K562 (cell line): Measurements from ENCODE around the gene CLDN15. TPM values are rescaled to one million over a fixed set of nuclear protein-coding genes. Genes with fewer than 3 reads are reported as not detected.

Experiments
- CTCF ChIP-seq, 3 experiments: IDR thresholded peaks in 2 of 3; conservative IDR thresholded peaks in 1 of 3; 2 replicates each; pipeline ENCODE4 v1.5.1; 2011 to 2012; ENCODE audit warnings: low read length in 3 of 3, mild to moderate bottlenecking in 3 of 3, control low read depth in 2 of 3, improper control_type of control experiment in 1 of 3, inconsistent platforms in 1 of 3, low read depth in 1 of 3, mixed read lengths in 1 of 3, moderate library complexity in 1 of 3; ENCODE audit not compliant: insufficient read depth in 2 of 3
- E2F3 ChIP-seq: fragments of 250-450 bp; sonication (Bioruptor Pico); IDR thresholded peaks from 2 replicates; pipeline ENCODE4 v1.4.0; 2020; ENCODE audit warnings: mild to moderate bottlenecking
- REST ChIP-seq, 2 experiments: fragments of 450-650 bp; formaldehyde crosslinking in 1 of 2; IDR thresholded peaks; 2 replicates each; pipeline versions ENCODE4 v1.4.0 to v1.6.1; 2014 to 2020; ENCODE audit warnings: mild to moderate bottlenecking in 2 of 2, borderline replicate concordance in 1 of 2, low read depth in 1 of 2
- SMAD4 ChIP-seq: fragments of 250-450 bp; sonication (Bioruptor Pico); conservative IDR thresholded peaks from 2 replicates; pipeline ENCODE4 v1.8.0; 2021; ENCODE audit warnings: inconsistent platforms, mild to moderate bottlenecking, moderate library complexity
- STAT5A ChIP-seq: IDR thresholded peaks from 2 replicates; pipeline ENCODE4 v1.6.1; 2012; ENCODE audit warnings: low read length, inconsistent platforms, borderline replicate concordance
- ZBTB40 ChIP-seq, 2 experiments: fragments of 450-650 bp in 1 of 2; sonication (generic) in 1 of 2; formaldehyde crosslinking in 1 of 2; IDR thresholded peaks; 2 replicates each; pipeline versions ENCODE4 v1.7.1 to v1.9.0; 2016 to 2022; ENCODE audit warnings: inconsistent platforms in 1 of 2, mild to moderate bottlenecking in 1 of 2, missing genetic modification reagents in 1 of 2
- polyA plus RNA-seq, 8 experiments: library from polyadenylated mRNA; depleted of rRNA in 4 of 8; stranded (reverse) in 5 of 8; unstranded in 3 of 8; fragments of >200 nt; fragmentation: Nextera tagmentation in 2 of 8; fragmentation: Illumina TruSeq in 1 of 8; extraction: Ambion mirVana in 2 of 8; extraction: Trizol in 1 of 8; gene quantifications; 2 replicates each; pipeline versions ENCODE4 v1.2.1 to v1.2.3, GENCODE V29; 2011 to 2014; ENCODE audit warnings: inconsistent platforms in 1 of 8, missing spikeins in 1 of 8
- total RNA-seq, 7 experiments: library from RNA; depleted of rRNA in 6 of 7; stranded (reverse); fragments of >200 nt in 6 of 7; fragmentation: Illumina TruSeq in 2 of 7; extraction: Trizol in 2 of 7; gene quantifications; 2 replicates each; pipeline versions ENCODE4 v1.2.1 to v1.2.3, GENCODE V29; 2011 to 2021; ENCODE audit warnings: low replicate concordance in 1 of 7

CLDN15 gene
- total and polyA plus RNA-seq, 9 of the 15 experiments (the other 6 are each of a cell fraction or from before 2014, with no cell fraction given) = 0.32 to 14.5 (median 7.4) TPM

GRCh38 chr7:101233907-101234547 lies 3.6 kb downstream of the CLDN15 start (continued):
- TF ChIP-seq STAT5A (peak; percentile 72), E2F3 (CRISPR knock-in tag) (no peak), ZBTB40 (IDR thresholded peaks at IDR 0.05) (no peak), ZBTB40 (CRISPR knock-in tag; IDR thresholded peaks at IDR 0.05) (no peak), CTCF (IDR thresholded peaks at IDR 0.05 in 2 of 3, conservative IDR thresholded peaks at IDR 0.05 in 1 of 3; ENCODE audit: insufficient read depth in 2 of 3, low read depth in 1 of 3, low read length in 3 of 3) (0 out of 6 replicates have a peak, but pooled peaks of 1 of the 3 experiments have one; percentile 5), REST (IDR thresholded peaks at IDR 0.05; ENCODE audit: borderline replicate concordance) (no peak), REST (CRISPR knock-in tag; IDR thresholded peaks at IDR 0.05; ENCODE audit: low read depth) (no peak), SMAD4 (CRISPR knock-in tag) (0 out of 2 replicates have a peak, but pooled peaks have one; percentile 39)
